Measurements from ENCODE around the gene AOPEP.
"Not testable (repeated sequence)": the region's sequence is repeated elsewhere in the genome, so short reads cannot be mapped to it uniquely, and the experiment has no call there.

AOPEP gene

DNA sequence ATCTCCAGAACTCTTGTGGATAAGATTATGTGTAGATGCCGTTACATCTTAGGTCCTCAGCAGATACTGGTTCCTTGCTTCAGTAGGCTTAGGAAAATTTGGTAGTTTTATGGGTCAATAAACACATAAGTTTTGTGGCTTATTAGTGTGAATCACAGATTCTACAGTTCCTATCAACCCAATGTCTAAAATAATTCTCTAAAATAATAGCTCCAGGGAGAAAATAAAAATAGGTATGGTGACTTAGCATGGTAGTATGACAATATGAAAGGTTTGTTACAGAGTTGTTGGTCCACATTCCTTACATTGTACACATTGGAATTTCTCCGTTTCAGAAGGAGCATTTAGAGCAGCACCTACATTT, 91.7 kb downstream of the AOPEP start:
- DNase-seq (ENCODE audit: low spot score) = no peak

DNA sequence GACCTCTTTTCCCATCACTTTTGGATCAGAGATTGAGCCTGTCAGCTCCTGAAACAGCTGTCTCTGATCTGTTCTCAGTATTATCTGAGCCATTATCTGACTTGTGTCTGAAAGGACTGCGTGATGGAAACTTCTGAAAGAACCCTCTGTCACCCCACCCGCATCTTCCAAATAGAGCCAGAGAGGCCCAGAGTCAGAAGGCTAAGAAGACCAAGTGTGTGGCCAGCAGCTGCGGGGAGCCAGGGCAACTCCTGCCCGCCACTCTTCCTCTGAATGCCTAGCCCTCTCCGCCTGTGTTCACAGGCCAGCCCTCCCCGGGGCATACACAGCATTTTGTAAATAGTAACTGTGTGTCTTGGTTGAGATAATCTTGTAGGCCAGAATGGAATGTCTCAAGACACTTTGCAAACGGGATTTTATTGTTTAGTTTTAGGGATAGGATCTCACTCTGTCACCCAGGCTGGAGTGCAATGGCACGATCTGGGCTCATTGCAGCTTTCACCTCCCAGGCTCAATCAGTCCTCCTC, 92.7 kb downstream of the AOPEP start:
- no peak for DNase-seq (ENCODE audit: low spot score)

- no peak for DNase-seq (ENCODE audit: low spot score)
Measured at GRCh38 chr9:94821098-94821887, 94.8 kb downstream of the AOPEP start.

DNA sequence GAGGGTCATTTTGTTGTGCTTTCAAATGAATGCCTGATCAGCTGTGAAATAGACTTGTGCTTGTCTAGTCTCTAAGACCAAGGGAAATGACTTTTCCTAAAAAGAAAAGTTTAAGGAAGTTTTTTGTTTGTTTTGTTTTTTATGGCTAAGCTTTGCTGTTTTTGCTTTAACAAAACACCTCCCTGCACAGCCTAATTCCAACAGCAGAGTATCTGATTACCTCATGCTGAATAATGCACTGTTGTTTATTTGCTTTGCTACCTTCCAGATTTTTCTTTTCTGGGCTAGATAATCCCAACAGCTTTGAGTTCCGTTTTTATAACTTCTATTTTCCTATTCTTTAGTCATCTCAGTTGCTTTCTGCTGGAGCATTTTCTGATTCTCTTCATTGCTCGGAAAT, 95.8 kb downstream of the AOPEP start:
- DNase-seq (ENCODE audit: low spot score) = no peak

DNA sequence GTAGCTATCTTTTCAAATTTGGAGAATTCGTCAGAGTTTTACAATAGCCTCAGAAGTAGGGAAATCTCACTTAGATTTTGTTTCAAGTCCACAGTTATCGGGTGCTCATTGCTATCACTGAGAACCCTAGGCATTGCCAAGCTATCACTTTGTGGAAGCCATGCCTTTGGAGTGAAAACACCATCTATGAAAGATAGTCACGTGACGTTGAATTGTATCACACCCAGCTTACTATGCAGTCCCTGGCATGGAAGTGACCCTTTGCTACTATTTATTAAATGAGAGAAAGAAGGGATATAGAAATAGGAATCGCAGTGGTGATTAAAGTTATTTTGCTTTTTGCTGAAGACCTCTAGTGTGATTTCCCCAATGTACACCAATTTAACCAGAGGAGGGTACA, 97.2 kb downstream of the AOPEP start:
- DNase-seq (ENCODE audit: low spot score) = no peak

- no peak for DNase-seq (ENCODE audit: low spot score)
Measured at GRCh38 chr9:94824411-94824810, 97.9 kb downstream of the AOPEP start.

GRCh38 chr9:94824913-94825610, 98.6 kb downstream of the AOPEP start:
- no peak for DNase-seq (ENCODE audit: low spot score)

DNA sequence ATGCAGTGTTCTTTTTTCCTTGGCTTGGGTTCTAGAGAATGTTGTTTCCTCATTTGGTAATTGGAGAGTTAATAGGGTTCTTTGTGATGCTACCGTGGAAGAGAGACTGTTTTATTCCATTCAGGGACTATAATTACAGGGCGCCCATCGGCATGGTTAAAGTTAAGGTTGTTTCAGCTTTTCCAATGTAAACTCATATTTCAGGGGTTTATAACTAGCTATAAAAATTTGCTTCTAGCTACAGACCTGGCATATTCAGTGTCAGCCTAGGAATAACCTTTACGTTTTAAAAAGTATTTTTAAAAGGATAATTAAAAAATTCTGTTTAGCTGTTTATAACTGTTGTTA, 99.1 kb downstream of the AOPEP start:
- no peak for DNase-seq (ENCODE audit: low spot score)

GRCh38 chr9:94826044-94826443, 99.5 kb downstream of the AOPEP start:
- no peak for DNase-seq (ENCODE audit: low spot score)

DNA sequence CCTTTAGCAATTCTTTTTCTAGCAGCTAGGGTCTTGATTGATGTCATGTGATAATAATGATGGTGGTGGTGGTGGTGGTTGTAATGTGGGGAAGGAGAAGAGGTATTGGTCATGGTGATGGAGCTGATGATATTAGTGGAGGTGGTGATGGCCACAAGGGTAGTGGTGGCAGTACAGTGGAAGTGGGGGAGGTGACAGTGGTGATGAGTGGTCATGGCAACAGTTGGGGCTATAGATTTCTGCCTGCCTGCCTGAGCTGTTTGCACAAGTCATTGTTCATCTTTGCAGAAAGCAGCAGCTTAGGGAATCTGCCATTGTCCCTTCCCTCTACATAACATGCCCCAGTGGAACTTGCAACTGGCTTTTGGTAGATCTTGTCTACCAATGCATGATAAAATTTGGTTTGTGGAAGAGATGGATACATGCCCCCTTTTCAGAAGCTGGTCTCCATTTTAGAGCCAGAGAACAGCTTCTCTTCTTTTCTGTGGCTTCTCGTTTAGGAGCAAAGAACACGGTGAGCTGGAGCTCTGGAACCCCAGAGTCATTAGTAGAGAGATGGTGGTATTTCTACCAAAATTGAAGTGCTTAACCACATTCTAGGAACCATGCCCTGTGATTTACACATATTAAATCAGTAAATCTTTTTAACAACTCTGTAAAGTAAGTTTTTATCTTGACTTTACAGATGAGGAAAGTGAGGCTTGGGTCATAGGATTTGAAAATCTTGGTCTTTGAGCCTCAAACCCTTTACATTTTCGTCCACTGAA, 100.3 kb downstream of the AOPEP start:
- peak; percentile 19 for DNase-seq (ENCODE audit: low spot score)

- peak; percentile 53 for DNase-seq (ENCODE audit: low spot score)
Measured at GRCh38 chr9:94827584-94828304, 101.2 kb downstream of the AOPEP start.

DNA sequence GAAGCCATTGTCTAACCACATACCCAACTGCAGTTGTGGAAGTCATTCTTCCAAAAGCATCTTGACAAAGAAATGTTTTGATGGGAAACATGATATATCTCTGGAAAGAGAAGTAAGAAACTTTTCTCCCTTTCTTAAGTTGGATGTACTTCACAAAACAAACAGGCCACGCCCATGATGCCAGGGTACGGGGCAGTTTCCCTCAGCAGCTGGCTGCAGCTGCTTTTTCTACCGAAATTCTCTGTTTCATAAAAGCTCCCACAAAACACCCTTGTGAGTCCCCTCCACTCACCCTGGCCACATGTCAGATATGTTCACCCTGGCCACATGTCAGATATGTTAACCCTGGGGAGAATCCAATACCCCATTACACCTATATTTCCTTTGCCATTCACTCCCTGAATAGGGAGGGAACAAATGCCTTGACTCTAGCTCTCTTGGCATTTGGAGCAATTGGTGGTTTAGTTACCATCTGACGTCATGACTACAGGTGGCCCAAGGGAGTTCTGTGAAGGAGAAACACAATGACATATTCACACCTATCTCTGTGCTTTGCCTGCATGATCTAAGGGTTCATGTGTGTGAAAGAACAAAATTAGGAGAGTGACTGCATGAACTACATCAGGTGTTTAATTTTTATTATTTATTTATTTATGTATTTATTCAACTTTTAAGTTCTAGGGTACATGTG, 103.0 kb downstream of the AOPEP start:
- DNase-seq (ENCODE audit: low spot score) = no peak

DNA sequence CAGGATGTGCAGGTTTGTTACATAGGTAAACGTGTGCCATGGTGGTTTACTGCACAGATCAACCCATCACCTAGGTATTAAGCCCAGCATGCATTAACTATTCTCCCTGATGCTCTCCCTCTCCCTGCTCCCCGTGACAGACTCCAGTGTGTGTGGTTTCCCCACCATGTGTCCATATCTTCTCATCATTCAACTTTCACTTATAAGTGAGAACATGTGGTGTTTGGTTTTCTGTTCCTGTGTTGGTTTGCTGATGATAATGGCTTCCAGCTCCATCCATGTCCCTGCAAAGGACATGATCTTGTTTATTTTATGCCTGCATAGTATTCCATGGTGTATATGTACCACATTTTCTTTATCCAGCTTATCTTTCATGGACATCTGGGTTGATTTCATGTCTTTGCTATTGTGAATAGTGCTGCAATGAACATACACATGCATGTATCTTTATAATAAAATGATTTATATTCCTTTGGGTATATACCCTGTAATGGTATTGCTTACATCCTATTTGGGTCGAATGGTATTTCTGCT, 103.6 kb downstream of the AOPEP start:
- DNase-seq (ENCODE audit: low spot score) = not testable (repeated sequence)

- DNase-seq (ENCODE audit: low spot score) = no peak
Measured at GRCh38 chr9:94833802-94834201, 107.3 kb downstream of the AOPEP start.

GRCh38 chr9:94837404-94837803, 110.9 kb downstream of the AOPEP start:
- DNase-seq (ENCODE audit: low spot score) = no peak

GRCh38 chr9:94839398-94839797, 112.9 kb downstream of the AOPEP start:
- DNase-seq (ENCODE audit: low spot score) = no peak

DNA sequence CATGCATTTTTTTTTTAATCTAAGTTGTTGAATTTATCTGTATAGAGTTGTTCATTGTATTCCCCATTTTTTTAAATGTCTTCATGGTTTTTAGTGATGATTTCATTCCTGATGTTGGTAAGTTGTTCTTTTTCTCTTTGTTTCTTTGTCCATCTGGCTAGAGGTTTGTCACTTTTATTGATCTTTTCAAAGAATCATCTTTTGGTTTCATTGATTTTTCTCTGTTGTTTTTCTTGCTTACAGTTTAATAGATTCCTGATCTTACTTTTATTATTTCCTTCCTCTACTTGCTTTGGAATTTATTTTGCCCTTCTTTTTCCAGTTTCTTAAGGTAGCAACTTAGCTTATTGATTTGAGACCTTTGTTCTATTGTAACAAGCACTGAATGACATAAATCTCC, 114.2 kb downstream of the AOPEP start:
- DNase-seq (ENCODE audit: low spot score) = no peak

- no peak for DNase-seq (ENCODE audit: low spot score)
Measured at GRCh38 chr9:94843134-94843533, 116.6 kb downstream of the AOPEP start.

DNA sequence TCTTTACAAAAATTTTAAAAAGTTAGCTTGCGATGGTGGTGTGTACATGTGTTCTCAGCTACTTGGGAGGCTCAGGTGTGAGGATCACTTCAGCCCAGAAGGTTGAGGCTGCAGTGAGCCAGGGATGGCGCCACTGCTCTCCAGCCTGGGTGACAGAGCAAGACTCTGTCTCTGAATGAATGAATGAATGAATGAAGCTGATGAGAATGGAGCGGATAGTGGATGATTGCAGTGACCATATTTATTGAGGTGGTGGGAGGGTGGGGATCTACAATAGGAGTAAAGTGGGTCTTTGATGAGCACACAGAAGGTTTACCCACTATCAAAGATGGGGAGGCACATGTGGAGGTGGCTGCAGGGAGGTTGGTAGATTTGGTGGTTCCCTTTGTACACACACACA, 120.2 kb downstream of the AOPEP start:
- no peak for DNase-seq (ENCODE audit: low spot score)

- DNase-seq (ENCODE audit: low spot score) = no peak
Measured at GRCh38 chr9:94847486-94847885, 121.0 kb downstream of the AOPEP start.

DNA sequence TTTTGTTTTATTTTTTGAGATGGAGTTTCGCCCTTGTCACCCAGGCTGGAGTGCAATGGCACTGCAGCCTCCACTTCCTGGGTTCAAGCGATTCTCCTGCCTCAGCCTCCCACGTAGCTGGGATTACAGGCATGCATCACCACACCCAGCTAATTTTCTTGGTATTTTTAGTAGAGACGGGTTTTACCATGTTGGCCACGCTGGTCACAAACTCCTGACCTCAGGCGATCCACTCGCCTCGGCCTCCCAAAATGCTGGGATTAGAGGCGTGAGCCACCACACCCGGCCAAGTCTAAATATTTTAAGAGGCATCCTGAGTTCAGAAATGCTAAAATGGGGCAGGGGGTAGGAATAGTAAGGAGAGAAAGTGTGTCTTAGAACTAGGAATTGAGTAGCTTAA, 122.3 kb downstream of the AOPEP start:
- not testable (repeated sequence) for DNase-seq (ENCODE audit: low spot score)
